Suppressor macrophage (primary cell): ENCODE results near the gene INPPL1.

Source experiments
- DNase-seq, 4 experiments: peaks; one replicate each; pipeline ENCODE4 v3.0.0-alpha.2; 2020 to 2022

The INPPL1 gene

GRCh38 chr11:72218251-72218745 is 6.3 kb upstream of the INPPL1 start:
- DNase-seq: no peak

- DNase-seq: no peak
Measured at GRCh38 chr11:72220696-72221363, 3.7 kb upstream of the INPPL1 start.

- DNase-seq: peak; percentile 71 to 83 (median 80)
Measured at GRCh38 chr11:72221386-72222075, 3.0 kb upstream of the INPPL1 start.

- peak in 3 of 4 experiments; percentile 28 to 35 (median 28) for DNase-seq
Measured at GRCh38 chr11:72222106-72222891, 2.3 kb upstream of the INPPL1 start.

- DNase-seq: peak; percentile 93 to 98 (median 96)
Measured at GRCh38 chr11:72222907-72223614, 1.5 kb upstream of the INPPL1 start.

GRCh38 chr11:72223615-72224563 is 678 bp upstream of the INPPL1 start:
- DNase-seq: peak; percentile 73 to 93 (median 84)

GRCh38 chr11:72225411-72225951 is 914 bp downstream of the INPPL1 start:
- peak in 2 of 4 experiments; percentile 32 to 58 for DNase-seq

GRCh38 chr11:72226701-72227100 is 2.1 kb downstream of the INPPL1 start:
- DNase-seq: no peak

- DNase-seq: no peak
Measured at GRCh38 chr11:72227316-72228228, 3.0 kb downstream of the INPPL1 start.

GRCh38 chr11:72228229-72228843 is 3.8 kb downstream of the INPPL1 start:
- no peak for DNase-seq

- no peak for DNase-seq
Measured at GRCh38 chr11:72228844-72229231, 4.3 kb downstream of the INPPL1 start.

- DNase-seq: no peak
Measured at GRCh38 chr11:72229336-72229924, 4.9 kb downstream of the INPPL1 start.

GRCh38 chr11:72229925-72230763 is 5.6 kb downstream of the INPPL1 start:
- DNase-seq: no peak

- DNase-seq: no peak
Measured at GRCh38 chr11:72230764-72231365, 6.3 kb downstream of the INPPL1 start.

GRCh38 chr11:72231396-72232259 is 7.1 kb downstream of the INPPL1 start:
- no peak for DNase-seq

GRCh38 chr11:72232260-72233055 is 7.9 kb downstream of the INPPL1 start:
- DNase-seq: no peak
